GM21367 (cell line): ENCODE data around the gene HRH1.
"Not testable (repeated sequence)": the region's sequence is repeated elsewhere in the genome, so short reads cannot be mapped to it uniquely, and the experiment has no call there.

Experiments
- ATAC-seq: cut with Tn5 transposase; IDR thresholded peaks from one replicate; pipeline ENCODE4 v1.9.1; 2021; ENCODE audit not compliant: unreplicated experiment

The HRH1 gene

GRCh38 chr3:11236588-11237461 lies 82.5 kb downstream of the HRH1 start:
- no peak for ATAC-seq

GRCh38 chr3:11238060-11238459 lies 83.8 kb downstream of the HRH1 start:
- ATAC-seq = no peak

GRCh38 chr3:11238880-11239279 lies 84.6 kb downstream of the HRH1 start:
- ATAC-seq = no peak

- ATAC-seq = no peak
These were observed 85.5 kb downstream of the HRH1 start for GRCh38 chr3:11239796-11240195.

GRCh38 chr3:11240496-11240895 lies 86.2 kb downstream of the HRH1 start:
- no peak for ATAC-seq

GRCh38 chr3:11244121-11244677 lies 89.9 kb downstream of the HRH1 start:
- no peak for ATAC-seq

- no peak for ATAC-seq
These were observed 91.0 kb downstream of the HRH1 start for GRCh38 chr3:11245276-11245675.

GRCh38 chr3:11245827-11246662 lies 91.8 kb downstream of the HRH1 start:
- no peak for ATAC-seq

- ATAC-seq = no peak
These were observed 92.3 kb downstream of the HRH1 start for GRCh38 chr3:11246663-11246970.

- no peak for ATAC-seq
These were observed 93.1 kb downstream of the HRH1 start for GRCh38 chr3:11247362-11247761.

- ATAC-seq = no peak
These were observed 94.3 kb downstream of the HRH1 start for GRCh38 chr3:11248596-11248995.

GRCh38 chr3:11250902-11251806 lies 96.9 kb downstream of the HRH1 start:
- no peak for ATAC-seq

- no peak for ATAC-seq
These were observed 97.5 kb downstream of the HRH1 start for GRCh38 chr3:11251807-11252176.

GRCh38 chr3:11254876-11255275 lies 100.6 kb downstream of the HRH1 start:
- no peak for ATAC-seq

GRCh38 chr3:11255537-11255936 lies 101.2 kb downstream of the HRH1 start:
- ATAC-seq = not testable (repeated sequence)

GRCh38 chr3:11258958-11259357 lies 104.7 kb downstream of the HRH1 start:
- no peak for ATAC-seq

GRCh38 chr3:11260460-11260859 lies 106.2 kb downstream of the HRH1 start:
- no peak for ATAC-seq

- no peak for ATAC-seq
These were observed 114.7 kb downstream of the HRH1 start for GRCh38 chr3:11269007-11269406.

GRCh38 chr3:11271986-11272904 lies 118.0 kb downstream of the HRH1 start, which contains the start of gene ATG7:
TSS of gene ATG7 (plus strand) at chr3:11272397. CDS start at chr3:11298696, 26,299 bp downstream.
- ATAC-seq = peak; percentile 94
